B cell (primary cell): ENCODE data around the gene SLC52A1.

Experiments used
- EZH2 ChIP-seq: IDR thresholded peaks from 2 replicates; pipeline ENCODE4 v1.6.1; 2012; ENCODE audit warnings: borderline replicate concordance, low read depth, mild to moderate bottlenecking, moderate library complexity, low read length; ENCODE audit not compliant: insufficient read depth, poor library complexity, severe bottlenecking
- TF ChIP-seq, protein P1 (sequence below): fragments of 200-600 bp; IDR thresholded peaks from one replicate; pipeline ENCODE4 v1.8.0; 2022; ENCODE audit warnings: antibody characterized with exemption, mild to moderate bottlenecking

DNA sequence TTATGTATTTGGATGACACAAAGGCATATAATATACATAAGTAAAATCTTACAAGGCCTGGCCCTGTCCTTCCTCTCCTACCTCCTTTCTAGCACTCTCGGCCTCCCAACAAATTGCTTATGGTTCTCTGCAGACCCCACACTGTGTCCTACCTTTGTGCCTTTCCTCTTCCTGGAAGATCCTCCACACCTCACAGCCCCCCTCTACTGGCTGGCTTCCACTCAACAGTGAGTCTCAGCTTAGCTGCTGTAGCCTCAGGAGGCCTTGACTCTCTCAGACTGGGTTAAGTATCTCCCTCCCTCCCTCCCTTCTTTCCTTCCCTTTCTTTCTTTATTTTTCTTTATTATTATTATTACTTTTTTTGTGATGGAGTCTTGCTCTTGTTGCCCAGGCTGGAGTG is 8.3 kb upstream of the SLC52A1 start:
- TF ChIP-seq, protein P1, sequence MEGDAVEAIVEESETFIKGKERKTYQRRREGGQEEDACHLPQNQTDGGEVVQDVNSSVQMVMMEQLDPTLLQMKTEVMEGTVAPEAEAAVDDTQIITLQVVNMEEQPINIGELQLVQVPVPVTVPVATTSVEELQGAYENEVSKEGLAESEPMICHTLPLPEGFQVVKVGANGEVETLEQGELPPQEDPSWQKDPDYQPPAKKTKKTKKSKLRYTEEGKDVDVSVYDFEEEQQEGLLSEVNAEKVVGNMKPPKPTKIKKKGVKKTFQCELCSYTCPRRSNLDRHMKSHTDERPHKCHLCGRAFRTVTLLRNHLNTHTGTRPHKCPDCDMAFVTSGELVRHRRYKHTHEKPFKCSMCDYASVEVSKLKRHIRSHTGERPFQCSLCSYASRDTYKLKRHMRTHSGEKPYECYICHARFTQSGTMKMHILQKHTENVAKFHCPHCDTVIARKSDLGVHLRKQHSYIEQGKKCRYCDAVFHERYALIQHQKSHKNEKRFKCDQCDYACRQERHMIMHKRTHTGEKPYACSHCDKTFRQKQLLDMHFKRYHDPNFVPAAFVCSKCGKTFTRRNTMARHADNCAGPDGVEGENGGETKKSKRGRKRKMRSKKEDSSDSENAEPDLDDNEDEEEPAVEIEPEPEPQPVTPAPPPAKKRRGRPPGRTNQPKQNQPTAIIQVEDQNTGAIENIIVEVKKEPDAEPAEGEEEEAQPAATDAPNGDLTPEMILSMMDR = no peak
- TF ChIP-seq EZH2 = no peak
